Raji (cell line): ENCODE measurements around the gene PCBP3.

Experiments used
- POLR2A ChIP-seq: IDR thresholded peaks from 2 replicates; pipeline ENCODE4 v1.6.1; 2011; ENCODE audit warnings: low read depth, low read length, control low read depth; ENCODE audit not compliant: insufficient read depth

The PCBP3 gene

DNA sequence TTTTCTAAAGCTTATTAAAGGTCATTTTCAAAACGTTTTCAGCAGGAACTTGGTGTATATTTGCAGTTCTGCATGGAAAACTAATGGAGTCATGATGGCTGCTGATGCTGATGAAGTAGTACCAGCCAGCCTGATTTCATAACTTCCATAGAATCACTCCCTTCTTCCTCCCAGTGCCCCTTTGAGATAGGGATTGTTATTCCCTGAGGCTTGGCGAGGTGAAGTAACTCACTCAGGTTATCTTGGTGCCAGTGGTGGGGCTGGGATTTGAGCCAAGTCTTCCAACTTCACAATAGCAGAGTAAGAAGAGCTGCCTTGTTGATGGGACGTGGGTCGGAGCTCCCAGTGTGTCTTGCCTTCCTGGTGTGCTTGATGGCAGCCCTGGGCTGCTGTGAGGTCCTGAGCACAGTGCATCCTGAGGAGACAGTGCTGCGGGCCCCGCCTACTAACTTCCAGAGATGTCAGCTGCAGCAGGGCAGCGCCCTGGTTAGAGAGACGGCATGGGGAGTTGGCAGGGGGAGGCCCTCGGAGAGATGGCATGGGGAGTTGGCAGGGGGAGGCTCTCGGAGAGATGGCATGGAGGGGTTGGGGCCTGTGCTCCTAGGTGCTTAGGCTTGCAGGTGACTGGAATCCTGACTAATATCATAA, 92.6 kb downstream of the PCBP3 start:
- TF ChIP-seq POLR2A, result no peak

- no peak for TF ChIP-seq POLR2A
These were observed 93.4 kb downstream of the PCBP3 start for GRCh38 chr21:45736690-45737484.

DNA sequence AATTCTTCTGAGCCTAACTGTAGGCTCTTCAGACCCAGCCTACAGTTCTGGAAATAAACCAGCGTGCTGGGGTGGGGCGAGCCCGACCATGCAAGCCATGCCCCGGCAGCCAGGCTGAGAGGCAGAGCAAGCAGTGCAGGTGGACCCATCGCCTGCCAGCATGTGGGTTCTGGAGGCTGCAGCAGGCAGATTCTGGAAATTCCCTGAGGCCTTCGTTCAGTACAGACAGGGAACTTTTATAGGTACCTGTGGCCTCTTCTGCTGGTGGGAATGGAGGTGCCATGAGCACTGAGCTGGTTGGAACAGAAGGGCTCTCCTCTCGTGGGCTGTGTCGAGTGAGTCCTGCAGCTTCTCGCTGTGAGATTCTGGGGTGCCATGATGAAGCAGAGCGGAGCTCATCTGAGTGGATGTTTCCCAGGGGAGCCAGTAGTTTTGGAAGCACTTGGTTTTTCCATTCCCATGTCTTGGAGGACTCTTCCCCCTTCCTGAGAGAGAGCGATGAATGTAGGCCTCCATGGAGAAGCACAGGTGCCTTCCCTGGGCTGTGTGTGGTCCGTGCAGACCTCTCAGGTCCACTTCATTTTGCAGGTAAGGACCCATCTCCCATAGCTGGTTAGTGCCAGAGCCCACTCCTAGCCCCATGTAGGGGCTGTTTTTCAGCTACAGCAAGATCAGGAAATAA, 94.1 kb downstream of the PCBP3 start:
- TF ChIP-seq POLR2A, result no peak

DNA sequence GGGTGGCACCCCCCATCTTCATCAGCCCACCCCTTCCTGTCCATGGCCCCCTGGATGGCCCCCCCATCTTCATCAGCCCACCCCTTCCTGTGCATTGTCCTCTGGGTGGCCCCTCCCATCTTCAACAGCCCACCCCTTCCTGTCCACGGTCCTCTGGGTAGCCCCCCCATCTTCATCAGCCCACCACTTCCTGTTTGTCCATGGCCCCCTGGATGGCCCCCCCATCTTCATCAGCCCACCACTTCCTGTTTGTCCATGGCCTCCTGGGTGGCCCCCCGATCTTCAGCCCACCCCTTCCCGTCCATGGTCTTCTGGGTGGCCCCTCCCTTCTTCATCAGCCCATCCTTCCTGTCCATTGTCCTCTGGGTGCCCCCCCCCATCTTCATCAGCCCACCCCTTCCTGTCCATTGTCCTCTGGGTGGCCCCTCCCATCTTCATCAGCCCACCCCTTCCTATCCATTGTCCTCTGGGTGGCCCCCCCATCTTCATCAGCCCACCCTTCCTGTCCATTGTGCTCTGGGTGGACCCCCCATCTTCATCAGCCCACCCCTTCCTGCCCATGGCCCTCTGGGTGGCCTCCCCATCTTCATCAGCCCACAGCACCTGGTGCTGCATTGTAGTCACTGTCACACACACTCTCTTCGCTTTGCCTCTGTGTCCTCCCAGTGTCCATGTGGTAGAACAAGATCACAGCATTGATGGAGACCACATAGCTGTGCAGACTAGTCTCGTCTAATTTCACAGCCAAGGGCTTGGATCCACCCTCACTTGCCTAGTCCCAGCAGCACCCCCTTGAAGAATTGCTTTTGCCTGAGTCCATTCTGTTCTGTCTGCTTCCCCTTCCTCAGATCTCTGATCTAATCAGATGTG, 95.9 kb downstream of the PCBP3 start:
- no peak for TF ChIP-seq POLR2A

DNA sequence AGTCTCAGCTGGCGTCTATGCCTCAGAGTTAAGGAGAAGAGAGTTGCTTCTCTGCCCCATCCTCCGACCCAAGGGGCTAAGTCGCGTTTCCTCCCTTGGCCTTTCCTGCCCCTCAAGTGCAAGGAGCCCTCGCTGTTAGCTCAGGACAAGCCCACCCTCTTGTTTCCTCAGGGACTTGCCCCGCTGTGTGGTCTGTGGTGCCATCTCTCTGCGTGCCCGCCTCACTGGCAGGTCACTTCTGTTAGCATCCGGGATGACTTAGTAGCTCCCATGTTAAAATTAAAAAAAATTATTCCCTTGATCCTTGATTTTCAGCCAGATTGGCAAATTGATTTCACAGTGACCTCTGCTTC, 96.5 kb downstream of the PCBP3 start:
- TF ChIP-seq POLR2A, result no peak

GRCh38 chr21:45740491-45741357, 97.2 kb downstream of the PCBP3 start:
- TF ChIP-seq POLR2A, result no peak

DNA sequence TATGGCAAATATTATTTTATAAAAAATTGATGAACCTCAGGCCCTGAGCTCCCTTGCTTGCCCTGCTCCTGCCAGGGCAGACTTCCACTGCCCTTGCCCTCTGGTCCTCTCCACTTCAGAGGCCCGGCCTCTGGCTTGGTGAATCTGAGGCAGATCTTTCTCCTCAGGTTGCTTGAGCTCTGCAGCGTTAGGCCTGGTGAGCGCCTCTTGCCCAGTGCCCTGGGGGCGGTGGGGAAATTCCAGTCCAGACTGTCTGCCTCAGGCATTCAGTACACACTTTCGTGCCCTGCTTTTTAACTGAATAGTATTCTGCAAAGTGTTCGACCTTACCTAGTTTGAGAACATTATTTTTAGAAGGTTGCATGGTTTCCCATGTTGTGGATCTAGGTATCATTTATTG, 98.2 kb downstream of the PCBP3 start:
- TF ChIP-seq POLR2A, result no peak

- TF ChIP-seq POLR2A, result no peak
These were observed 98.7 kb downstream of the PCBP3 start for GRCh38 chr21:45742247-45742646.

GRCh38 chr21:45745256-45745655, 101.7 kb downstream of the PCBP3 start:
- no peak for TF ChIP-seq POLR2A

DNA sequence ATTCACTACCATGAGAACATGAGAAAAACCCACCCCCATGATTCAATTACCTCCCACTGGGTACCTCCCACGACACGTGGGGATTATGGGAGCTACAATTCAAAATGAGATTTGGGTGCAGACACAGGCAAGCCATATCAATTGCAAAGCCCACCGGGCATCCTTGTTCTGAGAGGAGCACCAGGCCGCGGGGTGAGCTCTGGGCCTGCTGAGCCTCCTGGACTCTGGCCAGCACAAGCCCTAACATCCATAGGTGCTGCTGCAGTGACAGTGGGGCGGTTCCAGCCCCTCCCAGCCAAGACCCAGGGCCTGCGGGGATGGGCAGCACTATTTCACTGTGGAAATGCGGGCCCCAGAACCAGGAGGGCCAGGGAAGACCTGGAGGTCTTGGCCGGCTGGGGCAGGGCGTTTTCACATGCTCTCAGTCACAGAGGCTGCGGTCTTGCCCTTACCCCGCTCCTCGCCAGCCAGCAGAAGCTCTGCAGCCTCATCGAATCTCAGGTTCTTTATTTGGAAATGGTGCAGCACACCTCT, 103.8 kb downstream of the PCBP3 start:
- TF ChIP-seq POLR2A, result no peak

DNA sequence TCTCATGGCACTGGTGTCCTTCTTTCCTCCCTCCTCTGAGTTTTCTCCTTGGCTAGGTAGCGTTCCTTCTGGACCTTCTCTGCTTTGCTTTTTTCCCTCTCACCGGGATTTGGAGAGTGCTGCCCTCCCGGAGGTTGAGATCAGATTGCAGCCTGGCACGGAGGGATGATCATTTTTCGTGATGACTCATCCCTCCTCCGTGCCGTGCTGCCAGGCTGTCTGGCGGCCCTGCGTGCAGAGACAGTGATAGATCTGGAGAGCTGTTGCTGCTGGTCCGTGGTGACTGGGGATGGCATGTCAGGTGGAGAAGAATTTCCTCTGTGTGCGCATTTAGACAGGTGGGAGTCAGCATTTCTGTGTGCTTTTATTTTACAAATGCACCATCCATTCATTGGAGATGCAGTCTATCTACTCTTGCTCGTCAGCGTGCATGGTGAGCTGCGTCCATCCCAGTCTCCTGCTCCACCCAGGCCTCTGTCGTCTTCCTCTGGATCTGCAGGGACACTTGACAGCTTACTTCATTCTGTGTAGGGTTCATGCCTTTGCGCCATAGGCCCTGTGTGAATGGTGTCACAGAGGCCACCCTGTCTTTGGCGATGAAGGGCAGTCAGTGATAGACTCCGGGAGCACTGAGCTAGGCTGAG, 104.4 kb downstream of the PCBP3 start:
- TF ChIP-seq POLR2A, result no peak

DNA sequence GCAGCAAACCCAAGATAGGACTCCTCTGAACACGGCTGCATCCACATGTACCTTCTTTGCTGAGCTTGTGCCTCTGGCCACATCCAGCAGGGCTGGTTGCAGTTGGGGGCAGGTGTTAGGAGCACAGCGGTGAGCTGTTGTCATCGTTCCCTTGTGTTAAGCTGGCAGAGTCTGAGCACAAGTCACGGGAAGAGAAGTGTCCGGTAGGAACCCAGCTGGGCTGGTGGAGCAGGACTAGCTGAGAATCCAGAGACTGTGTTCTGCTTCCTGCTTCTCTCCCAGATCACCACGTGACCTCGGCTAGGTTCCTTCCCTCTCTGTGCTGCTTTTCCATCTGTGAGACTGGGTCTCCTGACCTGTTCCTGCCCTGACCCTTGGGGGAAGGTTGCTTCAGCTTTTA, 105.1 kb downstream of the PCBP3 start:
- no peak for TF ChIP-seq POLR2A

DNA sequence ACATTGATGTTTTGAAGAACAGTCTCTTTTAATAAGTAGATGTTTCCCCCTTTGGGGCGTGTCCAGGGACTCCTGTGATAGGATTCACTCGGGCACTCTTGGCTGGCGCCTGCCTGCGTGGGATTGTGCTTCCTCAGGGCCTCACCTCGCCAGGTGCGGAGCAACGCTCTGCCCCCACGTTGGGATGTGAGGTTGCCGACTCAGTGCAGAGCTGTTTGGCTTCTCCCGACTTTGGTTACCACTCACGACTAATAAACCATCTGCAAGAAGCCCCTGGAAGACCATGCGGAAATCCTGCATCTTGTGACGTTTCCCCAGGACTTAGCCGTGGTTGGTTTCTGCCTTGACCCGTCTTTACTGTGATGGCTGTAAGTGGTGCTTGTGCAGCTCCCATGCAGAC, 106.4 kb downstream of the PCBP3 start:
- TF ChIP-seq POLR2A, result no peak

DNA sequence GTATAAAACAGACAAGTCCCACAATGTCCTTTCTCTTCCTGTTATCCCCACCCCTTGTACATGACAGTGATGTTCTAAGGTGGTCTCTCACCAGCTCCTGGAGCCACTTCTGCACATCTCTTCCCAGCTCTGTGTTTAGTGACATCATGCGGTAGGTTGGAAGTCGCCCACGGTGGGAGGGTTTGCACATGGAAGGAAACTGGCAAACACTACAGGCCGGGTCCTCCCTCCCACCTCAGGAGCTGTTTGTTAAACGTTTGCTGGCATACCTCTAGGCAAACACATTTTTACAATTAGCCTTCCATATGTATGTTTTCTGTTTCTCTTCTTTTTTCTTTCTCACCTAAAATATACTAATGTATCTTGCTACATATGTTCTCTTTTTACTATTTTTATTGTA, 107.4 kb downstream of the PCBP3 start:
- no peak for TF ChIP-seq POLR2A
